Measurements from ENCODE around the gene NDE1.
"Not testable (repeated sequence)": the region's sequence is repeated elsewhere in the genome, so short reads cannot be mapped to it uniquely, and the experiment has no call there.

The NDE1 gene

GRCh38 chr16:15723808-15724207 is 73.8 kb downstream of the NDE1 start:
- Histone ChIP-seq H3K36me3 (peaks cover 5% of the 10 kb centered on the region), H3K27me3 (no peaks in the 10 kb centered on the region), H3K4me3 (ENCODE audit: low read depth, low read length) (no peak overlapping the region), H3K4me1 (no peaks in the 10 kb centered on the region), H3K9me3 (no peaks in the 10 kb centered on the region)
- TF ChIP-seq CTCF (IDR thresholded peaks at IDR 0.05; ENCODE audit: low read depth, low read length): no peak
- DNase-seq: no peak

GRCh38 chr16:15725641-15726240 is 75.7 kb downstream of the NDE1 start:
- H3K4me3 ChIP-seq (ENCODE audit: low read depth, low read length): no peak overlapping the region
- DNase-seq: no peak
- no peaks in the 10 kb centered on the region for H3K27me3 ChIP-seq
- H3K36me3 ChIP-seq: peaks cover 5% of the 10 kb centered on the region
- no peaks in the 10 kb centered on the region for H3K9me3 ChIP-seq
- no peak for TF ChIP-seq CTCF (IDR thresholded peaks at IDR 0.05; ENCODE audit: low read depth, low read length)
- no peaks in the 10 kb centered on the region for H3K4me1 ChIP-seq

GRCh38 chr16:15726715-15727114 is 76.7 kb downstream of the NDE1 start:
- H3K27me3 ChIP-seq: no peaks in the 10 kb centered on the region
- no peaks in the 10 kb centered on the region for H3K4me1 ChIP-seq
- H3K4me3 ChIP-seq (ENCODE audit: low read depth, low read length): no peak overlapping the region
- H3K36me3 ChIP-seq: peaks cover 5% of the 10 kb centered on the region
- no peak for DNase-seq
- H3K9me3 ChIP-seq: no peaks in the 10 kb centered on the region
- TF ChIP-seq CTCF (IDR thresholded peaks at IDR 0.05; ENCODE audit: low read depth, low read length): no peak

- H3K27me3 ChIP-seq; H3K9me3 ChIP-seq; DNase-seq; H3K4me1 ChIP-seq; H3K36me3 ChIP-seq; H3K4me3 ChIP-seq (ENCODE audit: low read depth, low read length): not testable (repeated sequence)
Observed at GRCh38 chr16:15727697-15728096, 77.7 kb downstream of the NDE1 start.

GRCh38 chr16:15729152-15729551 is 79.1 kb downstream of the NDE1 start:
- H3K9me3 ChIP-seq: no peaks in the 10 kb centered on the region
- DNase-seq: no peak
- H3K36me3 ChIP-seq: peaks cover 5% of the 10 kb centered on the region
- H3K4me1 ChIP-seq: no peaks in the 10 kb centered on the region
- no peak overlapping the region for H3K4me3 ChIP-seq (ENCODE audit: low read depth, low read length)
- H3K27me3 ChIP-seq: no peaks in the 10 kb centered on the region
- TF ChIP-seq CTCF (IDR thresholded peaks at IDR 0.05; ENCODE audit: low read depth, low read length): no peak

GRCh38 chr16:15732416-15732815 is 82.4 kb downstream of the NDE1 start:
- H3K27me3 ChIP-seq: no peaks in the 10 kb centered on the region
- no peak for DNase-seq

More at GRCh38 chr16:15732416-15732815, 82.4 kb downstream of the NDE1 start:
- Histone ChIP-seq H3K9me3 (no peaks in the 10 kb centered on the region), H3K36me3 (no peaks in the 10 kb centered on the region), H3K4me1 (no peaks in the 10 kb centered on the region), H3K4me3 (ENCODE audit: low read depth, low read length) (no peak overlapping the region)
- TF ChIP-seq CTCF (IDR thresholded peaks at IDR 0.05; ENCODE audit: low read depth, low read length): no peak
